ENCODE data around the gene COX6A1.
A peak's percentile ranks its signal among the peaks of the same experiment; 100 is the strongest.

The COX6A1 gene

GRCh38 chr12:120468821-120469449 is 31.0 kb downstream of the COX6A1 start:
- TF ChIP-seq, protein P1, sequence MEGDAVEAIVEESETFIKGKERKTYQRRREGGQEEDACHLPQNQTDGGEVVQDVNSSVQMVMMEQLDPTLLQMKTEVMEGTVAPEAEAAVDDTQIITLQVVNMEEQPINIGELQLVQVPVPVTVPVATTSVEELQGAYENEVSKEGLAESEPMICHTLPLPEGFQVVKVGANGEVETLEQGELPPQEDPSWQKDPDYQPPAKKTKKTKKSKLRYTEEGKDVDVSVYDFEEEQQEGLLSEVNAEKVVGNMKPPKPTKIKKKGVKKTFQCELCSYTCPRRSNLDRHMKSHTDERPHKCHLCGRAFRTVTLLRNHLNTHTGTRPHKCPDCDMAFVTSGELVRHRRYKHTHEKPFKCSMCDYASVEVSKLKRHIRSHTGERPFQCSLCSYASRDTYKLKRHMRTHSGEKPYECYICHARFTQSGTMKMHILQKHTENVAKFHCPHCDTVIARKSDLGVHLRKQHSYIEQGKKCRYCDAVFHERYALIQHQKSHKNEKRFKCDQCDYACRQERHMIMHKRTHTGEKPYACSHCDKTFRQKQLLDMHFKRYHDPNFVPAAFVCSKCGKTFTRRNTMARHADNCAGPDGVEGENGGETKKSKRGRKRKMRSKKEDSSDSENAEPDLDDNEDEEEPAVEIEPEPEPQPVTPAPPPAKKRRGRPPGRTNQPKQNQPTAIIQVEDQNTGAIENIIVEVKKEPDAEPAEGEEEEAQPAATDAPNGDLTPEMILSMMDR (conservative IDR thresholded peaks at IDR 0.05; ENCODE audit: low read depth, low read length), result no peak
- H3K4me3 ChIP-seq (ENCODE audit: low read length), result peak overlapping the region; percentile 82
- no peak for DNase-seq (ENCODE audit: low read depth)

DNA sequence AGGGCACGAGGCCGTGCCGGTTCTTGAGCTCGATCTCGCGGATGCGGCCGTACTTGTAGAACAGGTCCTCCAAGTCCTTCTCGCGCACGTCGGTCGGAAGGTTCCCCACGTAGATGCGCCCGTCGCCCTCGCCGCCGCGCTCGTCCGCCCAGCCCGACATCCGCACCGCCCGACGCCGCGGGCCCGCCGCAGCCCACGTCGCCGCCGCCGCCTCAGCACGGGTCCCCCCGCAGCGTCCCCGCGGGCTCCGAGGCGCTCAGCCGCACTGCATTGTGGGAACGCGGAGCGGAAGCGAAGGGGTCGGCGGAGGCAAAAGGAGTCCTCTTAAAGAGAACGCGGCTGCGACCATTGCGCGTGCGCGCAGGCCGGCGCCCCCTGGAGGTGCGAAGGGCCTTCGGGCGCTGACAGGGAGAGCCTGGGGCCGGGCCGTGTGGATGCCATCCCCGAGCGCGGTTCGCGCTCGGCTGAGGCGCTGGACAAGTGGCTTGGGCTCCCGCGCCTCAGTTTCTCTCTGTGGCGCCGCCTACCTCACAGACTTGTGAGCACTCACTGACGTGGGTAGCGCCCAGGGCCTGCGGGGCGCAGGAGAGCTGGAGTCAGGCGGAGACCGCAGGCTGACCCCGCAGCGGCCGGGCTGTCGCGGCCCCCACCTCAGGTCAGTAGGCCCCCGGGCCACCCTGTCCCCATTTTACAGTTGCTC is 31.7 kb downstream of the COX6A1 start, which contains the start of gene SRSF9:
Gene SRSF9 (minus strand): TSS at position 299 of the 700 bp plus-strand sequence. CDS start 139 bp downstream, at position 160.
- TF ChIP-seq, protein P1 (conservative IDR thresholded peaks at IDR 0.05; ENCODE audit: low read depth, low read length), result peak; percentile 91
- DNase-seq (ENCODE audit: low read depth), result peak; percentile 84
- H3K4me3 ChIP-seq (ENCODE audit: low read length), result peak within 1 kb of the TSS; percentile 82

- no peak for DNase-seq (ENCODE audit: low read depth)
- H3K4me3 ChIP-seq (ENCODE audit: low read length), result peak overlapping the region; percentile 82
- TF ChIP-seq, protein P1 (conservative IDR thresholded peaks at IDR 0.05; ENCODE audit: low read depth, low read length), result no peak
Observed at GRCh38 chr12:120470150-120470784, 32.4 kb downstream of the COX6A1 start.

DNA sequence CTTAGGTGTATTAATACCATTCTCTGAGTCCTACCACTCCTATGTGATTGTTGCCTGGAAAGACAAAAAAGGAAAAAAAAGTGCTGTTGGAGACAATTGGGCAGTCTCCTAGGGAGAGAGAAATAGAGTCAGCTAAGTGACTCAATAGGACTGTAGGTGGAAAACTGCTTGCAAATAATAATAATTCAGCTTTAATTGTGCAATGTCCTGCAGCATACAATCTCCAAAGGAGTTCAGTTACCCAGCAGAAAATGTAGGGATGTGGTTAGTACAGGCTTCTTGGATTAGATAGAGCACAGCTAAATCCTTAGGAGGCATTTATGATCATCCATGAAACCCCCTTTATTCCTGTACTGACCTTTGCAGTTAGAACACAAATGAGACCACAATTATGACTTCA is 34.6 kb downstream of the COX6A1 start:
- DNase-seq (ENCODE audit: low read depth), result no peak
- TF ChIP-seq, protein P1 (conservative IDR thresholded peaks at IDR 0.05; ENCODE audit: low read depth, low read length), result no peak

DNA sequence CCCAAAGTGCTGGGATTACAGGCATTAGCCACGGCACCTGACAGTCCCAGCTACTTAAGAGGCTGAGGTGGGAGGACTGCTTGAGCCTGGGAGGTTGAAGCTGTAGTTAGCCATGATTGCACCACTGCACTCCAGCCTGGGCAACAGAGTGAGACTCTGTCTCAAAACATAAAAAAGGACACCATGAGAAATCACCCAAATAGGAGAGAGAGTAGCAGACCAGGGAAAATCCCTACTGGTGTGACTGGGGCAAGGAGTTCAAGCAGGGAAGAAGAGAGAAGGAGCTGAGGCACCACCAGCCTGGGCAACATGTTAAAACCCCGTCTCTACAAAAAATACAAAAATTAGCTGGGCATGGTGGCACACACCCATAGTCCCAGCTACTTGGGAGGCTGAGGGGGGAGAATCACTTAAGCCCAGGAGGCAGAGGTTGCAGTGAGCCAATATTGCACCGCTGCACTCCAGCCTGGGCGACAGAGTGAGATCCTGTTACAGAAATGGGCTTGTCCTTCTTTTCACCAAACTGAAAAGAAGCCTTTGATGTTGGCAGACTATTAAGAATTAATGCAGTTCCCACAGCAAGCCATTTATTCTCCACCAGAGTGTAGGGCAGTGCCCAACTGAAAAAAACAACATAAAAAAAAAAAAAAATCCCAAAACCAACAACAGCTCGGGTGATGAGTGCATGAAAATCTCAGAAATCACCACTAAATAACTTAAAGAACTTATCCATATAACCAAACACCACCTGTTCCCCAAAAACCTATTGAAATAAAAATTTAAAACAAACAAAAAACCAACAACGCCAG is 36.1 kb downstream of the COX6A1 start:
- H3K4me3 ChIP-seq (ENCODE audit: low read length), result no peak overlapping the region
- TF ChIP-seq, protein P1 (conservative IDR thresholded peaks at IDR 0.05; ENCODE audit: low read depth, low read length), result no peak
- DNase-seq (ENCODE audit: low read depth), result no peak

More for the DNA sequence above, 34.6 kb downstream of the COX6A1 start:
- H3K4me3 ChIP-seq (ENCODE audit: low read length), result no peak overlapping the region

- TF ChIP-seq, protein P1 (conservative IDR thresholded peaks at IDR 0.05; ENCODE audit: low read depth, low read length), result no peak
- no peak overlapping the region for H3K4me3 ChIP-seq (ENCODE audit: low read length)
Observed at GRCh38 chr12:120474616-120474960, 36.7 kb downstream of the COX6A1 start.

More at GRCh38 chr12:120474616-120474960, 36.7 kb downstream of the COX6A1 start:
- DNase-seq (ENCODE audit: low read depth), result no peak
